Naive thymus-derived CD4-positive, alpha-beta T cell (primary cell): ENCODE measurements around the gene DPT. TPM values are rescaled to one million over a fixed set of nuclear protein-coding genes. Genes with fewer than 3 reads are reported as not detected.

Experiments used
- ATAC-seq: fragments of 150-1000 bp; cut with Tn5 transposase; 2 replicates; pipeline ENCODE4 v1.10.0; 2021; ENCODE audit warnings: mild to moderate bottlenecking, moderate library complexity
- CTCF ChIA-PET: fragments of 350-600 bp; sonication (Branson Sonifier 250); formaldehyde crosslinking; loops from one replicate; lab custom pipeline; 2021; ENCODE audit warnings: antibody characterized with exemption; lab: Charles Lee
- POLR2A ChIA-PET: fragments of 350-600 bp; sonication (Branson Sonifier 250); formaldehyde crosslinking; loops from one replicate; lab custom pipeline; 2021; ENCODE audit warnings: antibody characterized with exemption, inconsistent platforms; lab: Charles Lee
- DNase-seq, 9 donors: peaks; one replicate each; pipeline versions ENCODE4 v3.0.0 to v3.0.0-alpha.2; 2020 to 2022; ENCODE audit warnings: mixed read lengths in 1 of 9
- H3K27ac ChIP-seq: one replicate; pipeline ENCODE4 v1.7.0; 2013; ENCODE audit warnings: mild to moderate bottlenecking, low read depth, low read length, moderate library complexity
- H3K27me3 ChIP-seq, 2 donors: one replicate each; pipeline ENCODE4 v1.7.0; 2013; ENCODE audit warnings: low read length in 2 of 2, mild to moderate bottlenecking in 2 of 2, moderate library complexity in 2 of 2; ENCODE audit not compliant: control insufficient read depth in 2 of 2, insufficient read depth in 2 of 2
- H3K36me3 ChIP-seq, 3 experiments: 1 replicate in 2 of 3; 2 replicates in 1 of 3; pipeline ENCODE4 v1.7.0; 2013; ENCODE audit warnings: low read length in 3 of 3, mild to moderate bottlenecking in 3 of 3, moderate library complexity in 1 of 3; ENCODE audit not compliant: insufficient read depth in 3 of 3, control insufficient read depth in 2 of 3
- H3K4me1 ChIP-seq, 2 donors: one replicate each; pipeline ENCODE4 v1.7.0; 2013; ENCODE audit warnings: low read length in 2 of 2, mild to moderate bottlenecking in 2 of 2, moderate library complexity in 1 of 2; ENCODE audit not compliant: control insufficient read depth in 2 of 2, insufficient read depth in 2 of 2
- H3K4me3 ChIP-seq: 2 replicates; pipeline ENCODE4 v1.7.0; 2013; ENCODE audit warnings: mild to moderate bottlenecking, low read length
- H3K9me3 ChIP-seq, 3 experiments: 1 replicate in 2 of 3; 2 replicates in 1 of 3; pipeline ENCODE4 v1.7.0; 2013; ENCODE audit warnings: low read length in 3 of 3; ENCODE audit not compliant: control insufficient read depth in 2 of 3
- H3K27ac Mint-ChIP-seq, 9 donors: one replicate each; pipeline ENCODE4 v1.8.0; 2020 to 2022; ENCODE audit warnings: mixed read lengths in 9 of 9, mild to moderate bottlenecking in 8 of 9, moderate library complexity in 5 of 9, inconsistent platforms in 2 of 9
- H3K27me3 Mint-ChIP-seq, 5 donors: one replicate each; pipeline ENCODE4 v1.8.0; 2021 to 2022; ENCODE audit warnings: mixed read lengths in 5 of 5, mild to moderate bottlenecking in 1 of 5
- H3K36me3 Mint-ChIP-seq, 5 donors: one replicate each; pipeline ENCODE4 v1.8.0; 2020 to 2022; ENCODE audit warnings: mixed read lengths in 5 of 5, mild to moderate bottlenecking in 3 of 5, inconsistent platforms in 1 of 5
- H3K4me1 Mint-ChIP-seq, 7 donors: one replicate each; pipeline ENCODE4 v1.8.0; 2020 to 2022; ENCODE audit warnings: mixed read lengths in 7 of 7, mild to moderate bottlenecking in 3 of 7, inconsistent platforms in 1 of 7
- H3K4me3 Mint-ChIP-seq, 10 donors: one replicate each; pipeline ENCODE4 v1.8.0; 2020 to 2022; ENCODE audit warnings: mild to moderate bottlenecking in 10 of 10, mixed read lengths in 10 of 10, moderate library complexity in 6 of 10, inconsistent platforms in 2 of 10
- H3K9me3 Mint-ChIP-seq, 11 donors: one replicate each; pipeline ENCODE4 v1.8.0; 2020 to 2022; ENCODE audit warnings: mixed read lengths in 11 of 11, mild to moderate bottlenecking in 4 of 11, inconsistent platforms in 1 of 11, moderate library complexity in 1 of 11
- intact Hi-C, 2 donors: fragments of 100-400 bp; cut with micrococcal nuclease; formaldehyde crosslinking; loops; one replicate each; pipeline ENCODE4 v1.15.1; 2023
- polyA plus RNA-seq, 2 donors: library from polyadenylated mRNA; unstranded; fragments of 300-500 nt; fragmentation: Illumina TruSeq; gene quantifications; one replicate each; pipeline ENCODE4 v1.2.3, GENCODE V29; 2021
- total RNA-seq, 6 experiments: library from RNA in 5 of 6; stranded (reverse) in 5 of 6; gene quantifications; 1 replicate in 5 of 6; 2 replicates in 1 of 6; pipeline ENCODE4 v1.2.3 and lab custom pipeline; 2021 to 2026

Gene DPT
- total and polyA plus RNA-seq, 7 experiments from 2014 or later = not detected

GRCh38 chr1:168687816-168688215, 41.2 kb downstream of the DPT start:
- H3K4me3 ChIP-seq = no peak overlapping the region
- ChIA-PET POLR2A (no interaction called here), CTCF (no interaction called here)
- ATAC-seq = no peak
- H3K4me3 Mint-ChIP-seq = no peak overlapping the region
- no peak overlapping the region for H3K27ac ChIP-seq
- no peaks in the 10 kb centered on the region for H3K4me1 Mint-ChIP-seq
- H3K36me3 Mint-ChIP-seq = peaks cover 0 to 2% (median 0%) of the 10 kb centered on the region in 5 donors
- intact Hi-C loops = no loop called here
- H3K27me3 ChIP-seq = no peaks in the 10 kb centered on the region
- no peaks in the 10 kb centered on the region for H3K9me3 ChIP-seq
- no peak overlapping the region for H3K27ac Mint-ChIP-seq
- no peak for DNase-seq
- H3K4me1 ChIP-seq = no peaks in the 10 kb centered on the region
- no peaks in the 10 kb centered on the region for H3K36me3 ChIP-seq
- H3K27me3 Mint-ChIP-seq = peaks cover 12 to 28% (median 20%) of the 10 kb centered on the region in 5 donors
- peaks cover 0 to 6% (median 2%) of the 10 kb centered on the region in 11 donors for H3K9me3 Mint-ChIP-seq

- no peaks in the 10 kb centered on the region for H3K9me3 ChIP-seq
- no peak for ATAC-seq
- Mint-ChIP-seq H3K9me3 (peaks cover 0 to 13% (median 8%) of the 10 kb centered on the region in 11 donors), H3K27ac (no peak overlapping the region), H3K4me1 (no peaks in the 10 kb centered on the region), H3K27me3 (peaks cover 16 to 35% (median 20%) of the 10 kb centered on the region in 5 donors), H3K4me3 (no peak overlapping the region), H3K36me3 (peaks cover 0 to 4% (median 0%) of the 10 kb centered on the region in 5 donors)
- ChIA-PET CTCF (no interaction called here), POLR2A (no interaction called here)
- no peaks in the 10 kb centered on the region for H3K36me3 ChIP-seq
- H3K27ac ChIP-seq = no peak overlapping the region
- H3K4me1 ChIP-seq = no peaks in the 10 kb centered on the region
- H3K27me3 ChIP-seq = no peaks in the 10 kb centered on the region
- intact Hi-C loops = no loop called here
- no peak for DNase-seq
- no peak overlapping the region for H3K4me3 ChIP-seq
Observed at GRCh38 chr1:168686666-168687065, 42.3 kb downstream of the DPT start.

GRCh38 chr1:168683871-168684270, 45.1 kb downstream of the DPT start:
- Histone ChIP-seq H3K9me3 (no peaks in the 10 kb centered on the region), H3K27me3 (no peaks in the 10 kb centered on the region), H3K4me3 (no peak overlapping the region), H3K4me1 (no peaks in the 10 kb centered on the region), H3K36me3 (no peaks in the 10 kb centered on the region), H3K27ac (no peak overlapping the region)
- no peaks in the 10 kb centered on the region for H3K4me1 Mint-ChIP-seq
- H3K9me3 Mint-ChIP-seq = peaks cover 0 to 27% (median 13%) of the 10 kb centered on the region in 11 donors
- intact Hi-C loops = no loop called here
- H3K36me3 Mint-ChIP-seq = peaks cover 0 to 10% (median 0%) of the 10 kb centered on the region in 5 donors
- POLR2A ChIA-PET = no interaction called here
- H3K27ac Mint-ChIP-seq = no peak overlapping the region
- CTCF ChIA-PET = no interaction called here
- H3K27me3 Mint-ChIP-seq = peaks cover 21 to 45% (median 29%) of the 10 kb centered on the region in 5 donors
- ATAC-seq = no peak
- no peak overlapping the region for H3K4me3 Mint-ChIP-seq
- no peak for DNase-seq

- H3K27me3 ChIP-seq = no peaks in the 10 kb centered on the region
- no peak overlapping the region for H3K4me3 ChIP-seq
- POLR2A ChIA-PET = no interaction called here
- Mint-ChIP-seq H3K27ac (no peak overlapping the region), H3K4me1 (peaks cover 0 to 2% (median 0%) of the 10 kb centered on the region in 7 donors), H3K9me3 (peaks cover 0 to 26% (median 10%) of the 10 kb centered on the region in 11 donors), H3K4me3 (no peak overlapping the region), H3K27me3 (peaks cover 2 to 19% (median 12%) of the 10 kb centered on the region in 5 donors), H3K36me3 (peaks cover 0 to 8% (median 0%) of the 10 kb centered on the region in 5 donors)
- H3K9me3 ChIP-seq = no peaks in the 10 kb centered on the region
- H3K27ac ChIP-seq = no peak overlapping the region
- DNase-seq (no peak), ATAC-seq (no peak)
- H3K4me1 ChIP-seq = no peaks in the 10 kb centered on the region
- no peaks in the 10 kb centered on the region for H3K36me3 ChIP-seq
- intact Hi-C loops = no loop called here
- CTCF ChIA-PET = no interaction called here
Observed at GRCh38 chr1:168676861-168677260, 52.1 kb downstream of the DPT start.

- CTCF ChIA-PET = no interaction called here
- intact Hi-C loops = no loop called here
- peaks cover 0 to 19% (median 6%) of the 10 kb centered on the region in 5 donors for H3K27me3 Mint-ChIP-seq
- H3K9me3 ChIP-seq = no peaks in the 10 kb centered on the region
- H3K27ac Mint-ChIP-seq = no peak overlapping the region
- H3K36me3 ChIP-seq = no peaks in the 10 kb centered on the region
- ATAC-seq (no peak), DNase-seq (no peak)
- peaks cover 0 to 1% (median 0%) of the 10 kb centered on the region in 5 donors for H3K36me3 Mint-ChIP-seq
- no peak overlapping the region for H3K4me3 ChIP-seq
- no peaks in the 10 kb centered on the region for H3K4me1 ChIP-seq
- H3K4me3 Mint-ChIP-seq = no peak overlapping the region
- H3K4me1 Mint-ChIP-seq = peaks cover 0 to 2% (median 0%) of the 10 kb centered on the region in 7 donors
- POLR2A ChIA-PET = no interaction called here
- peaks cover 0 to 23% (median 5%) of the 10 kb centered on the region in 11 donors for H3K9me3 Mint-ChIP-seq
- H3K27ac ChIP-seq = no peak overlapping the region
- H3K27me3 ChIP-seq = no peaks in the 10 kb centered on the region
Observed at GRCh38 chr1:168676029-168676812, 52.8 kb downstream of the DPT start.

- ChIA-PET CTCF (no interaction called here), POLR2A (interaction anchor here (0.6 kb wide), 1 partner anchor 54 kb away, joined by 3 read pairs; no protein-coding TSS in a partner anchor)
- H3K36me3 Mint-ChIP-seq = no peaks in the 10 kb centered on the region
- no peaks in the 10 kb centered on the region for H3K36me3 ChIP-seq
- no peak overlapping the region for H3K27ac ChIP-seq
- H3K27ac Mint-ChIP-seq = no peak overlapping the region
- H3K4me1 ChIP-seq = no peaks in the 10 kb centered on the region
- ATAC-seq = no peak
- no peaks in the 10 kb centered on the region for H3K27me3 ChIP-seq
- intact Hi-C loops = no loop called here
- peaks cover 0 to 2% (median 0%) of the 10 kb centered on the region in 7 donors for H3K4me1 Mint-ChIP-seq
- no peak overlapping the region for H3K4me3 ChIP-seq
- no peaks in the 10 kb centered on the region for H3K9me3 ChIP-seq
- no peak for DNase-seq
- peaks cover 0 to 19% (median 5%) of the 10 kb centered on the region in 11 donors for H3K9me3 Mint-ChIP-seq
- H3K27me3 Mint-ChIP-seq = peaks cover 0 to 5% (median 0%) of the 10 kb centered on the region in 5 donors
- H3K4me3 Mint-ChIP-seq = no peak overlapping the region
Observed at GRCh38 chr1:168673974-168674683, 54.9 kb downstream of the DPT start.
